Ishikawa (cell line): ENCODE results near the gene BTBD9.

ENCODE experiments used
- CEBPB ChIP-seq: IDR thresholded peaks from 2 replicates; pipeline ENCODE4 v1.6.1; 2012
- EP300 ChIP-seq: IDR thresholded peaks from 2 replicates; pipeline ENCODE4 v1.6.1; 2012; ENCODE audit warnings: borderline replicate concordance
- FOXM1 ChIP-seq: IDR thresholded peaks from 2 replicates; pipeline ENCODE4 v1.6.1; 2012; ENCODE audit warnings: low read depth, borderline replicate concordance
- NFIC ChIP-seq: IDR thresholded peaks from 2 replicates; pipeline ENCODE4 v1.6.1; 2012
- RAD21 ChIP-seq: IDR thresholded peaks from 2 replicates; pipeline ENCODE4 v1.6.1; 2012; ENCODE audit warnings: low read depth
- TAF1 ChIP-seq: IDR thresholded peaks from 2 replicates; pipeline ENCODE4 v1.6.1; 2012; ENCODE audit warnings: low read depth, mild to moderate bottlenecking
- TCF12 ChIP-seq: IDR thresholded peaks from 2 replicates; pipeline ENCODE4 v1.6.1; 2012; ENCODE audit warnings: low read depth
- USF1 ChIP-seq: IDR thresholded peaks from 2 replicates; pipeline ENCODE4 v1.6.1; 2012
- YY1 ChIP-seq: IDR thresholded peaks from 2 replicates; pipeline ENCODE4 v1.6.1; 2012; ENCODE audit warnings: low read depth
- TF ChIP-seq, protein P1 (sequence below): IDR thresholded peaks from 2 replicates; pipeline ENCODE4 v1.6.1; 2012; ENCODE audit warnings: low read depth, mild to moderate bottlenecking

DNA sequence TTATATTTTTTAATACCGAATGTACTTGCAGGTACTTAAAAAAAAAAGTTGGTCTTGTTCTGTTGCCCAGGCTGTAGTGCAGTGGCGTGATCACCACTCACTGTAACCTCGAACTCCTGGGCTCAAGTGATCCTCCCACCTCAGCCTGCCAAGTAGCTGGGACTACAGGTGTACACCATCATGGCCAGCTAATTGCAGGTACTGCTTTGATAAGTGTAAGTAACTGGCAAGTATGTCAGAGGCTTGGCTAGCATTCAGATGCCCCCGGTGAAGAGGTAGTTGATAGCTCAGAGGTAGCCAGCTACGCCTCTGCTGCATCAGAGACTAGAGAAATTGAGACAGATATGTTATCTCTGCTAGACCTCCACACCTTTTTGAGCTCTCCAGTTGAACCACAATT is 40.5 kb downstream of the BTBD9 start:
- TF ChIP-seq EP300: no peak
- no peak for TF ChIP-seq TCF12
- TF ChIP-seq YY1: no peak
- no peak for TF ChIP-seq CEBPB
- TF ChIP-seq RAD21: no peak
- TF ChIP-seq USF1: no peak
- no peak for TF ChIP-seq TAF1
- TF ChIP-seq, protein P1, sequence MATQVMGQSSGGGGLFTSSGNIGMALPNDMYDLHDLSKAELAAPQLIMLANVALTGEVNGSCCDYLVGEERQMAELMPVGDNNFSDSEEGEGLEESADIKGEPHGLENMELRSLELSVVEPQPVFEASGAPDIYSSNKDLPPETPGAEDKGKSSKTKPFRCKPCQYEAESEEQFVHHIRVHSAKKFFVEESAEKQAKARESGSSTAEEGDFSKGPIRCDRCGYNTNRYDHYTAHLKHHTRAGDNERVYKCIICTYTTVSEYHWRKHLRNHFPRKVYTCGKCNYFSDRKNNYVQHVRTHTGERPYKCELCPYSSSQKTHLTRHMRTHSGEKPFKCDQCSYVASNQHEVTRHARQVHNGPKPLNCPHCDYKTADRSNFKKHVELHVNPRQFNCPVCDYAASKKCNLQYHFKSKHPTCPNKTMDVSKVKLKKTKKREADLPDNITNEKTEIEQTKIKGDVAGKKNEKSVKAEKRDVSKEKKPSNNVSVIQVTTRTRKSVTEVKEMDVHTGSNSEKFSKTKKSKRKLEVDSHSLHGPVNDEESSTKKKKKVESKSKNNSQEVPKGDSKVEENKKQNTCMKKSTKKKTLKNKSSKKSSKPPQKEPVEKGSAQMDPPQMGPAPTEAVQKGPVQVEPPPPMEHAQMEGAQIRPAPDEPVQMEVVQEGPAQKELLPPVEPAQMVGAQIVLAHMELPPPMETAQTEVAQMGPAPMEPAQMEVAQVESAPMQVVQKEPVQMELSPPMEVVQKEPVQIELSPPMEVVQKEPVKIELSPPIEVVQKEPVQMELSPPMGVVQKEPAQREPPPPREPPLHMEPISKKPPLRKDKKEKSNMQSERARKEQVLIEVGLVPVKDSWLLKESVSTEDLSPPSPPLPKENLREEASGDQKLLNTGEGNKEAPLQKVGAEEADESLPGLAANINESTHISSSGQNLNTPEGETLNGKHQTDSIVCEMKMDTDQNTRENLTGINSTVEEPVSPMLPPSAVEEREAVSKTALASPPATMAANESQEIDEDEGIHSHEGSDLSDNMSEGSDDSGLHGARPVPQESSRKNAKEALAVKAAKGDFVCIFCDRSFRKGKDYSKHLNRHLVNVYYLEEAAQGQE: no peak
- no peak for TF ChIP-seq NFIC
- TF ChIP-seq FOXM1: no peak
